HCT116 (cell line): ENCODE results near the gene PTPN18. TPM values are rescaled to one million over a fixed set of nuclear protein-coding genes. Genes with fewer than 3 reads are reported as not detected.
A peak's percentile ranks its signal among the peaks of the same experiment; 100 is the strongest.

Experiments used
- CBX3 ChIP-seq: IDR thresholded peaks from 2 replicates; pipeline ENCODE4 v1.6.1; 2012; ENCODE audit warnings: low read depth
- CEBPB ChIP-seq: IDR thresholded peaks from 2 replicates; pipeline ENCODE4 v1.6.1; 2012; ENCODE audit warnings: low read depth
- EGR1 ChIP-seq: IDR thresholded peaks from 2 replicates; pipeline ENCODE4 v1.6.1; 2012; ENCODE audit warnings: low read depth
- ELF1 ChIP-seq: IDR thresholded peaks from 2 replicates; pipeline ENCODE4 v1.6.1; 2012; ENCODE audit warnings: low read depth, borderline replicate concordance
- EZH2 ChIP-seq: fragments of 200-600 bp; sonication (generic); IDR thresholded peaks from 2 replicates; pipeline ENCODE4 v1.6.1; 2017; ENCODE audit warnings: antibody characterized with exemption, mixed run types
- EZH2phosphoT487 ChIP-seq: fragments of 200-600 bp; IDR thresholded peaks from 2 replicates; pipeline ENCODE4 v1.6.1; 2018; ENCODE audit warnings: antibody characterized with exemption, borderline replicate concordance
- FOSL1 ChIP-seq: IDR thresholded peaks from 2 replicates; pipeline ENCODE4 v1.6.1; 2012; ENCODE audit warnings: low read depth
- JUND ChIP-seq: IDR thresholded peaks from 2 replicates; pipeline ENCODE4 v1.6.1; 2012
- POLR2A ChIP-seq: IDR thresholded peaks from 2 replicates; pipeline ENCODE4 v1.7.0; 2011; ENCODE audit warnings: borderline replicate concordance; ENCODE audit not compliant: insufficient read depth, insufficient read length; ENCODE audit errors: extremely low read depth
- POLR2AphosphoS5 ChIP-seq: IDR thresholded peaks from 2 replicates; pipeline ENCODE4 v1.6.1; 2011; ENCODE audit warnings: mild to moderate bottlenecking, low read depth, low read length, moderate library complexity
- SRF ChIP-seq: IDR thresholded peaks from 2 replicates; pipeline ENCODE4 v1.6.1; 2012; ENCODE audit warnings: low read depth
- TCF7L2 ChIP-seq: IDR thresholded peaks from 2 replicates; pipeline ENCODE4 v1.7.0; 2011; ENCODE audit warnings: borderline replicate concordance, inconsistent platforms; ENCODE audit not compliant: insufficient read depth, insufficient read length; ENCODE audit errors: extremely low read depth
- YY1 ChIP-seq: IDR thresholded peaks from 2 replicates; pipeline ENCODE4 v1.6.1; 2011; ENCODE audit warnings: low read length, low read depth, moderate library complexity, mild to moderate bottlenecking; ENCODE audit not compliant: insufficient replicate concordance; ENCODE audit errors: extremely low read depth
- ZFX ChIP-seq: fragments of 450-650 bp; IDR thresholded peaks from 2 replicates; pipeline ENCODE4 v1.6.1; 2017
- ZNF274 ChIP-seq: fragments of 200-500 bp; sonication (Bioruptor generic); IDR thresholded peaks from 2 replicates; pipeline ENCODE4 v1.6.1; 2014; ENCODE audit warnings: mild to moderate bottlenecking, low read depth, low read length, inconsistent platforms
- total RNA-seq: library from RNA; stranded (reverse); gene quantifications from one replicate; pipeline ENCODE4 v1.2.1, GENCODE V29; 2021; ENCODE audit not compliant: unreplicated experiment
- TF ChIP-seq, protein P1 (sequence below): IDR thresholded peaks from 2 replicates; pipeline ENCODE4 v1.6.1; 2012; ENCODE audit warnings: low read depth
- TF ChIP-seq, protein P2 (sequence below): IDR thresholded peaks from 2 replicates; pipeline ENCODE4 v1.6.1; 2012
- TF ChIP-seq, protein P3 (sequence below): IDR thresholded peaks from 2 replicates; pipeline ENCODE4 v1.6.1; 2012

PTPN18 gene
- total RNA-seq, 1 experiment from 2014 or later, result 52.4 TPM

DNA sequence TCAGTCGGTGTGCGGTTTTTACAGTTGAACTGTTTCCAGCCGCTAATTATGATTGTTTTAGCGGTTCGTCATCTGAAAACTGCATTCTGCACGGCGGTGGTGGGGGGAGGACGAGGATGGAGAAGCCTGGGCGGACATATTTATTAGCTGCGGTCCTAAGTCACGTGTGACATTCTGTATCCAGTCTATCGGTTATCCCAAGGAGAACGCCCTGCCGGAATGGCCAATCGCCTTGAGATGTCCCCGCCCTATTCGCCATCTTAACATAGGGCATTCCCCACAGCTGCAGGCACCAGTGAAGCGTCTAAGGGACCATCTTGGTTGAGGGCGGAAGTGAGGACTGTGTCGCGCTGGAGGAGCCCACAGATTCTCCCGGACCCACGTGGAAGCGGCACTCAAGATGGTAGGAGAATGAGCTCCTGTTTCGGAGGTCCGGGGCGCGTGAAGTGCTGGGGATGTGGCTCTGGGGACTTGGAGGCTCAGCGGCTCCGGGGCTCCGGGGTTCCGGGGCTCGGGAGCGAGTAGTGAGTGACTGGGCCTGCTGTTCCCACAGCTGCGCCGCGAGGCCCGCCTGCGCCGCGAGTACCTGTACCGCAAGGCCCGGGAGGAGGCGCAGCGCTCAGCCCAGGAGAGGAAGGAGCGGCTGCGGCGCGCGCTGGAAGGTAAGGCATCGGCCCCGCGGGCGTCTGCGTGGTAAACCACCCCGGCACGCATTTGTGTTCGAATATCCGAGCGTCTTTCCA, 13.2 kb upstream of the PTPN18 start, which contains the start of gene IMP4 (continued):
- TF ChIP-seq, protein P1, sequence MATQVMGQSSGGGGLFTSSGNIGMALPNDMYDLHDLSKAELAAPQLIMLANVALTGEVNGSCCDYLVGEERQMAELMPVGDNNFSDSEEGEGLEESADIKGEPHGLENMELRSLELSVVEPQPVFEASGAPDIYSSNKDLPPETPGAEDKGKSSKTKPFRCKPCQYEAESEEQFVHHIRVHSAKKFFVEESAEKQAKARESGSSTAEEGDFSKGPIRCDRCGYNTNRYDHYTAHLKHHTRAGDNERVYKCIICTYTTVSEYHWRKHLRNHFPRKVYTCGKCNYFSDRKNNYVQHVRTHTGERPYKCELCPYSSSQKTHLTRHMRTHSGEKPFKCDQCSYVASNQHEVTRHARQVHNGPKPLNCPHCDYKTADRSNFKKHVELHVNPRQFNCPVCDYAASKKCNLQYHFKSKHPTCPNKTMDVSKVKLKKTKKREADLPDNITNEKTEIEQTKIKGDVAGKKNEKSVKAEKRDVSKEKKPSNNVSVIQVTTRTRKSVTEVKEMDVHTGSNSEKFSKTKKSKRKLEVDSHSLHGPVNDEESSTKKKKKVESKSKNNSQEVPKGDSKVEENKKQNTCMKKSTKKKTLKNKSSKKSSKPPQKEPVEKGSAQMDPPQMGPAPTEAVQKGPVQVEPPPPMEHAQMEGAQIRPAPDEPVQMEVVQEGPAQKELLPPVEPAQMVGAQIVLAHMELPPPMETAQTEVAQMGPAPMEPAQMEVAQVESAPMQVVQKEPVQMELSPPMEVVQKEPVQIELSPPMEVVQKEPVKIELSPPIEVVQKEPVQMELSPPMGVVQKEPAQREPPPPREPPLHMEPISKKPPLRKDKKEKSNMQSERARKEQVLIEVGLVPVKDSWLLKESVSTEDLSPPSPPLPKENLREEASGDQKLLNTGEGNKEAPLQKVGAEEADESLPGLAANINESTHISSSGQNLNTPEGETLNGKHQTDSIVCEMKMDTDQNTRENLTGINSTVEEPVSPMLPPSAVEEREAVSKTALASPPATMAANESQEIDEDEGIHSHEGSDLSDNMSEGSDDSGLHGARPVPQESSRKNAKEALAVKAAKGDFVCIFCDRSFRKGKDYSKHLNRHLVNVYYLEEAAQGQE, result no peak
- TF ChIP-seq EZH2 (no peak), POLR2A (peak; percentile 69), ELF1 (no peak), POLR2AphosphoS5 (peak; percentile 84), CBX3 (no peak), ZFX (peak; percentile 91), TCF7L2 (no peak), ZNF274 (no peak), YY1 (peak; percentile 100), FOSL1 (no peak), JUND (no peak), CEBPB (no peak), SRF (no peak), EGR1 (no peak), EZH2phosphoT487 (no peak)
- TF ChIP-seq, protein P2, sequence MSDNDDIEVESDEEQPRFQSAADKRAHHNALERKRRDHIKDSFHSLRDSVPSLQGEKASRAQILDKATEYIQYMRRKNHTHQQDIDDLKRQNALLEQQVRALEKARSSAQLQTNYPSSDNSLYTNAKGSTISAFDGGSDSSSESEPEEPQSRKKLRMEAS, result no peak
- TF ChIP-seq, protein P3, sequence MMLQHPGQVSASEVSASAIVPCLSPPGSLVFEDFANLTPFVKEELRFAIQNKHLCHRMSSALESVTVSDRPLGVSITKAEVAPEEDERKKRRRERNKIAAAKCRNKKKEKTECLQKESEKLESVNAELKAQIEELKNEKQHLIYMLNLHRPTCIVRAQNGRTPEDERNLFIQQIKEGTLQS, result no peak
- TF ChIP-seq, all 23 proteins: peak for 6
